ENCODE data around the gene GAS7.

Gene GAS7

GRCh38 chr17:10112962-10113361 lies 85.4 kb downstream of the GAS7 start:
- DNase-seq (ENCODE audit: low spot score) = no peak
- no peak for TF ChIP-seq CTCF (IDR thresholded peaks at IDR 0.05; ENCODE audit: borderline replicate concordance, control extremely low read depth, extremely low read depth, insufficient read depth, missing control alignments)
- in situ Hi-C loops (cut with MboI; ENCODE audit: low sequenced_read_pairs, unreplicated experiment) = no loop called here

DNA sequence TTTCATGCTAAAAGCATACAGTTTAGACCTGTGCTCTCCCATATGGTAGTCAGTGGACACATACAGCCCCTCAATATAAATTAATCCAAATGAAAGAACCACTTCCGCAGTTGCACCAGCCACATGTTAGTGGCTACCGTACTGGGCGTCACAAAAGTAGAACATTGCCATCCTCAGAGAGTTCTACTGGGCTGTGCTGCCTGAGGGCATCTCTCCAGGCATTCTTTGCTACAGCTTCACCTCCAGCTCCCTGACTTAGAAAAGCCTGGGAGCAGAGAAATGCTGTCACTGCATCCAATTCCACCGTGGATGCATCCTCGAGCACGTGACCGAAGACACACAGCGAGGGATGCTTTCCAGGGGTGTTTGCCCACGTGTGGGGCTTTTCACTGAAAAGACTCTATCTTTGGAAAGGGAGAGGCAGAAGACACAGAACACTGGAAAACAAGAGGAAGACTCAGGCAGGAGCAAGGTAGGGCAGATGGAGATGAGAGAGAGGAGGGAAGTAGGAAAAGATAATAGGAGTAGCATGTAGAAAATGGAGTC lies 86.4 kb downstream of the GAS7 start:
- DNase-seq (ENCODE audit: low spot score) = no peak
- no peak for TF ChIP-seq CTCF (IDR thresholded peaks at IDR 0.05; ENCODE audit: borderline replicate concordance, control extremely low read depth, extremely low read depth, insufficient read depth, missing control alignments)
- in situ Hi-C loops (cut with MboI; ENCODE audit: low sequenced_read_pairs, unreplicated experiment) = no loop called here

DNA sequence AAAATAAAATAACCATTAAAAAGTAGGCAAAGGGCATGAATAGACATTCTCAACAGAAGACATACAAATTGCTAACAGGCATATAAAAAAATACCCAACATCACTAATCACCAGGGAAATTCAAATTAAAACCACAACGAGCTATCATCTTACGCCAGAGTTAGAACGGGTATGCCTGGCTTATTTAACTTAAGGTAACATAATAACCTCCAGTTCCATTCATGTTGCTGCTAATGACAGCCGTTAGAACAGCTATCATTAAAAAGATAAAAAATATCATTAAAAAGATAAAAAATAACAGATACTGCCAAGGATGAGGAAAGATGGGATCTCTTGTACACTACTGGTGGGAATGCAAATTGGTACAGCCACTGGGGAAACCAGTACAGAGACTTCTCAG lies 89.3 kb downstream of the GAS7 start:
- in situ Hi-C loops (cut with MboI; ENCODE audit: low sequenced_read_pairs, unreplicated experiment) = no loop called here
- DNase-seq (ENCODE audit: low spot score) = no peak
- no peak for TF ChIP-seq CTCF (IDR thresholded peaks at IDR 0.05; ENCODE audit: borderline replicate concordance, control extremely low read depth, extremely low read depth, insufficient read depth, missing control alignments)

DNA sequence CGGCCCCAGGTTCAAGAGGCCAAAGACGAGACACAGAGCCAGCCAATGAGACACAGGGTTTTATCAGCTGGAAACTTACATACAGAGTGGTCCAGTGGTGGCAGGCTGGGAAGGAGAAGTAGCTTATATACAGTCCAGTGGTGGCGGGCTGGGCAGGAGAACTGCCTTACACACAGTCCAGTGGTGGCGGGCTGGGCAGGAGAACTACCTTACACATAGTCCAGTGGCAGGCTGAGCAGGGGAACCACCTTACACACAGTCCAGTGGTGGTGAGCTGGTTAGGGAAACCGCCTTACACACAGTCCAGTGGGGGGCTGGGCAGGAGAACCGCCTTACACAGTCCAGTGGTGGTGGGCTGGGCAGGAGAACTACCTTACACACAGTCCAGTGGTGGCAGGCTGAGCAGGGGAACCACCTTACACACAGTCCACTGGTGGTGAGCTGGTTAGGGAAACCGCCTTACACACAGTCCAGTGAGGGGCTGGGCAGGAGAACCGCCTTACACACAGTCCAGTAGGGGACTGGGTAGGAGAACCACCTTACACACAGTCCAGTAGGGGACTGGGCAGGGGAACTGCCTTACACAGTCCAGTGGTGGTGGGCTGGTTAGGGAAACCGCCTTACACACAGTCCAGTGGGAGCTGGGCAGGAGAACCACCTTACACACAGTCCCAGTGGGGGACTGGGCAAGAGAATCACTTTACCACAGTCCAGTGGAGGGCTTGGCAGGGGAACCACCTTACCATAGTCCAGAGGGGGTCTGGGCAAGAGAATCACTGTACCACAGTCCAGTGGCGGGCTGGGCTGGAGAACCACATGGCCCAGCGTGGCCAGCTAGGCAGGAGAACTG lies 90.9 kb downstream of the GAS7 start:
- in situ Hi-C loops (cut with MboI; ENCODE audit: low sequenced_read_pairs, unreplicated experiment) = no loop called here
- no peak for TF ChIP-seq CTCF (IDR thresholded peaks at IDR 0.05; ENCODE audit: borderline replicate concordance, control extremely low read depth, extremely low read depth, insufficient read depth, missing control alignments)
- no peak for DNase-seq (ENCODE audit: low spot score)

- DNase-seq (ENCODE audit: low spot score) = no peak
- TF ChIP-seq CTCF (IDR thresholded peaks at IDR 0.05; ENCODE audit: borderline replicate concordance, control extremely low read depth, extremely low read depth, insufficient read depth, missing control alignments) = no peak
- in situ Hi-C loops (cut with MboI; ENCODE audit: low sequenced_read_pairs, unreplicated experiment) = no loop called here
Observed at GRCh38 chr17:10106067-10106466, 92.3 kb downstream of the GAS7 start.

DNA sequence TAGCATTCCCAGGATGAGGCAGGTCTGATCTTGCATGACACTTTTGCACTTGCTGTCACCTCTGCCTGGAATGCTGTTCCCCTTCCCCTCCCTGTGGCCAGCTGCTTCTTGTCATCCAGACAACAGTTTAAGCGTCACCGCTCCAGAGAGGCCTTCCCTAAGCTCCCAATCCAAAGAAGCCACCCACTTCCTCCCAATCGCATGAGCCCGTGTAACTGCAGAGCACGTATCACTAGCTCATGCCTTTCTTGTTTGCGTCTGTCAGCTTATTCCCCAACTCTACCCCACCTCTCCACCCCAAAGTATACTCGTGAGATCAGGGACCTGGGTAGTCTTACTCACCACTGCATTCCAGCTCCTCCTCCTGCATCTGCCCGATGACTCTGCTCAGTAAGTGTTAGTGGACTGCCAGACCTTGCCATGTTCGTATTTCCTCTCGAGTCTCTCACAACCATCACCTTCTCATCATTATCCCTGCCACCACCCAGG lies 92.8 kb downstream of the GAS7 start:
- DNase-seq (ENCODE audit: low spot score) = no peak
- in situ Hi-C loops (cut with MboI; ENCODE audit: low sequenced_read_pairs, unreplicated experiment) = no loop called here
- TF ChIP-seq CTCF (IDR thresholded peaks at IDR 0.05; ENCODE audit: borderline replicate concordance, control extremely low read depth, extremely low read depth, insufficient read depth, missing control alignments) = no peak
